Measurements from ENCODE around the gene FAM120A. TPM values are rescaled to one million over a fixed set of nuclear protein-coding genes. Genes with fewer than 3 reads are reported as not detected.

FAM120A gene
- total RNA-seq, 1 experiment from 2014 or later, result 43.2 TPM

DNA sequence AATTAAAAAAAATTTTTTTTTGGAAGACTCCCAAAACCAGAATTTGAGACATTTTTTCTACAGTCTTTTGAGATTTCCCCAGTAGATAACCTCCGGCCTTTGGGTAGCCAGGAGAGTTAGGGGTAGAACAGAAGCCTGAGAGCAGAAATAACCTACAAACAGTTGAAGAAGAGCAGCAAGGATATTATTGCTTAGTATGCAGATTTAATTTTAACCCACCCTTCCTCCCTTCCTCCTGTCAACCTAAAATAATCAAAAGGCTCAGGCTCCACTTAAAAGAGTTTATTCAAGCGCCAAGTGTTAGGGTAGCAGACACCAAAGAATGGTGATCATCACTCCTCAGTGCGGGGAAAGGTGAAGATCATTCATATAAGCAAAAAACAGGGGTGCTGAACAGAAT is 17.4 kb upstream of the FAM120A start:
- CTCF ChIA-PET, result no interaction called here
- H3K36me3 ChIP-seq (ENCODE audit: control insufficient read depth, insufficient read depth, low read length), result no peaks in the 10 kb centered on the region
- Mint-ChIP-seq H3K4me1 (ENCODE audit: low read depth, unreplicated experiment) (peaks cover 15% of the 10 kb centered on the region), H3K36me3 (ENCODE audit: insufficient read depth, unreplicated experiment) (no peaks in the 10 kb centered on the region), H3K4me3 (ENCODE audit: unreplicated experiment) (no peak overlapping the region), H3K27ac (ENCODE audit: unreplicated experiment) (no peak overlapping the region), H3K27me3 (ENCODE audit: insufficient read depth, unreplicated experiment) (no peaks in the 10 kb centered on the region), H3K9me3 (ENCODE audit: unreplicated experiment) (no peaks in the 10 kb centered on the region)
- no peaks in the 10 kb centered on the region for H3K27me3 ChIP-seq (replicated peaks; ENCODE audit: control insufficient read depth, insufficient read depth, low read length)
- no peaks in the 10 kb centered on the region for H3K9me3 ChIP-seq
- POLR2A ChIA-PET, result no interaction called here
- BruUV-seq (replicated peaks), result no TSS peak
- no peak for DNase-seq
- TF ChIP-seq, protein P1, sequence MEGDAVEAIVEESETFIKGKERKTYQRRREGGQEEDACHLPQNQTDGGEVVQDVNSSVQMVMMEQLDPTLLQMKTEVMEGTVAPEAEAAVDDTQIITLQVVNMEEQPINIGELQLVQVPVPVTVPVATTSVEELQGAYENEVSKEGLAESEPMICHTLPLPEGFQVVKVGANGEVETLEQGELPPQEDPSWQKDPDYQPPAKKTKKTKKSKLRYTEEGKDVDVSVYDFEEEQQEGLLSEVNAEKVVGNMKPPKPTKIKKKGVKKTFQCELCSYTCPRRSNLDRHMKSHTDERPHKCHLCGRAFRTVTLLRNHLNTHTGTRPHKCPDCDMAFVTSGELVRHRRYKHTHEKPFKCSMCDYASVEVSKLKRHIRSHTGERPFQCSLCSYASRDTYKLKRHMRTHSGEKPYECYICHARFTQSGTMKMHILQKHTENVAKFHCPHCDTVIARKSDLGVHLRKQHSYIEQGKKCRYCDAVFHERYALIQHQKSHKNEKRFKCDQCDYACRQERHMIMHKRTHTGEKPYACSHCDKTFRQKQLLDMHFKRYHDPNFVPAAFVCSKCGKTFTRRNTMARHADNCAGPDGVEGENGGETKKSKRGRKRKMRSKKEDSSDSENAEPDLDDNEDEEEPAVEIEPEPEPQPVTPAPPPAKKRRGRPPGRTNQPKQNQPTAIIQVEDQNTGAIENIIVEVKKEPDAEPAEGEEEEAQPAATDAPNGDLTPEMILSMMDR (IDR thresholded peaks at IDR 0.05; ENCODE audit: insufficient read depth in 1 of 2, low read depth in 1 of 2, low read length in 1 of 2, severe bottlenecking in 1 of 2, unreplicated experiment in 1 of 2), result no peak
- H3K4me1 ChIP-seq, result peaks cover 12% of the 10 kb centered on the region; the same call in 1 of the 2 replicates
- H3K4me3 ChIP-seq (ENCODE audit: low read depth, low read length), result no peak overlapping the region
- intact Hi-C loops (cut with micrococcal nuclease; ENCODE audit: unreplicated experiment), result no loop called here

DNA sequence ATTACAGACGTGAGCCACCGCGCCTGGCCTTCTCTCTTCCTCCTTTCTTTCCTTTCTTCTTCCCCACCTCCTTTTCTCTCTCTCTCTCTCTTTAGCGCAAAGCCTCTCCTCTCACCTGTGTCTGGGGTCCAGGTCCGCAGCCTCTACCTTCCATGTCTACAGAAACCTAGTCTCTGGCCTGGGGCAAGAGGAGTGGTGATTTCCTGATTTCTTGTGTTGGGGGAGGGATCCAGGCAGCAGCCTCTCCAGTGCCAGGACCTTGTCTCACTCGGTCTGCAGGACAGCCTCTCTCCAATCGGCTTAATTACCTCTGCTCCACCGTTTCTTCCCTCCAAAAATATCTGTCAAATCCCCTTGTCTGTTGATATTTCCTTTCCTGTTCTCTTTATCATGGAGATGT is 16.1 kb upstream of the FAM120A start:
- no peak for DNase-seq
- H3K27me3 Mint-ChIP-seq (ENCODE audit: insufficient read depth, unreplicated experiment), result no peaks in the 10 kb centered on the region
- intact Hi-C loops (cut with micrococcal nuclease; ENCODE audit: unreplicated experiment), result no loop called here
- H3K27ac Mint-ChIP-seq (ENCODE audit: unreplicated experiment), result no peak overlapping the region
- no peaks in the 10 kb centered on the region for H3K9me3 Mint-ChIP-seq (ENCODE audit: unreplicated experiment)
- peaks cover 15% of the 10 kb centered on the region for H3K4me1 Mint-ChIP-seq (ENCODE audit: low read depth, unreplicated experiment)
- no peaks in the 10 kb centered on the region for H3K27me3 ChIP-seq (replicated peaks; ENCODE audit: control insufficient read depth, insufficient read depth, low read length)
- ChIA-PET CTCF (no interaction called here), POLR2A (no interaction called here)
- H3K9me3 ChIP-seq, result no peaks in the 10 kb centered on the region
- peaks cover 12% of the 10 kb centered on the region; the same call in 1 of the 2 replicates for H3K4me1 ChIP-seq
- H3K36me3 Mint-ChIP-seq (ENCODE audit: insufficient read depth, unreplicated experiment), result no peaks in the 10 kb centered on the region
- no peak overlapping the region for H3K4me3 Mint-ChIP-seq (ENCODE audit: unreplicated experiment)
- no peaks in the 10 kb centered on the region for H3K36me3 ChIP-seq (ENCODE audit: control insufficient read depth, insufficient read depth, low read length)
- BruUV-seq (replicated peaks), result no TSS peak
- TF ChIP-seq, protein P1 (IDR thresholded peaks at IDR 0.05; ENCODE audit: insufficient read depth in 1 of 2, low read depth in 1 of 2, low read length in 1 of 2, severe bottlenecking in 1 of 2, unreplicated experiment in 1 of 2), result no peak
- no peak overlapping the region for H3K4me3 ChIP-seq (ENCODE audit: low read depth, low read length)

DNA sequence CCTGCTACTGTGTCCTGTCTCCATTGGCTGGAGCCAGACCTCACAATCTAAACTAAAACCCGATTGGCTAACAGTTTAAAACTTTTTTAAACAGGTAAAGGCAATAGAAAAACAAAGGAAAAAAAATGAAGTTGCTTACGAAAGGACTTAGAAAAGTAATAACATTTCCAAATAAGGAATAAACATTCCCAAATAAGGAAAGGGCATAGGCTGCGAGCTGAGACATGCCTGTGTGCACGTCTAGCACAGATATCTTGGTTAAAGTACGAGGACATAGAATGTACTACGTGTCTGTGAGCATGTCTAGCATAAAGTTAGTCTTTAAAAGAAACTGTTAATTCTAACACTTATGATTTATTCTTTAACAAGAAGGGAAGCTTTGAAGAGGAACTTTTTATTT is 15.3 kb upstream of the FAM120A start:
- H3K36me3 ChIP-seq (ENCODE audit: control insufficient read depth, insufficient read depth, low read length), result no peaks in the 10 kb centered on the region
- DNase-seq, result no peak
- Mint-ChIP-seq H3K4me1 (ENCODE audit: low read depth, unreplicated experiment) (peaks cover 15% of the 10 kb centered on the region), H3K27me3 (ENCODE audit: insufficient read depth, unreplicated experiment) (no peaks in the 10 kb centered on the region), H3K36me3 (ENCODE audit: insufficient read depth, unreplicated experiment) (no peaks in the 10 kb centered on the region), H3K4me3 (ENCODE audit: unreplicated experiment) (no peak overlapping the region), H3K9me3 (ENCODE audit: unreplicated experiment) (no peaks in the 10 kb centered on the region), H3K27ac (ENCODE audit: unreplicated experiment) (no peak overlapping the region)
- H3K4me3 ChIP-seq (ENCODE audit: low read depth, low read length), result no peak overlapping the region
- ChIA-PET CTCF (no interaction called here), POLR2A (no interaction called here)
- no peaks in the 10 kb centered on the region for H3K27me3 ChIP-seq (replicated peaks; ENCODE audit: control insufficient read depth, insufficient read depth, low read length)
- H3K9me3 ChIP-seq, result no peaks in the 10 kb centered on the region
- TF ChIP-seq, protein P1 (IDR thresholded peaks at IDR 0.05; ENCODE audit: insufficient read depth in 1 of 2, low read depth in 1 of 2, low read length in 1 of 2, severe bottlenecking in 1 of 2, unreplicated experiment in 1 of 2), result no peak
- BruUV-seq (replicated peaks), result no TSS peak
- H3K4me1 ChIP-seq, result peaks cover 9% of the 10 kb centered on the region; the same call in 1 of the 2 replicates
- intact Hi-C loops (cut with micrococcal nuclease; ENCODE audit: unreplicated experiment), result no loop called here
